ENCODE data around the gene CBX2. TPM values are rescaled to one million over a fixed set of nuclear protein-coding genes. Genes with fewer than 3 reads are reported as not detected.
A peak's percentile ranks its signal among the peaks of the same experiment; 100 is the strongest.

The CBX2 gene
- total RNA-seq, 1 donor = 0.86 TPM

- no peak for DNase-seq (ENCODE audit: low read depth)
- no peak overlapping the region for H3K4me3 ChIP-seq (ENCODE audit: low read depth, low read length)
- no peak for TF ChIP-seq CTCF (IDR thresholded peaks at IDR 0.05; ENCODE audit: insufficient read depth, low read depth, low read length)
Measured at GRCh38 chr17:79835470-79835899, 57.5 kb downstream of the CBX2 start.

GRCh38 chr17:79835953-79836509 lies 58.1 kb downstream of the CBX2 start:
- no peak for DNase-seq (ENCODE audit: low read depth)
- TF ChIP-seq CTCF (IDR thresholded peaks at IDR 0.05; ENCODE audit: insufficient read depth, low read depth, low read length) = no peak
- H3K4me3 ChIP-seq (ENCODE audit: low read depth, low read length) = peak overlapping the region; percentile 85

GRCh38 chr17:79836510-79836971 lies 58.6 kb downstream of the CBX2 start:
- peak; percentile 68 for DNase-seq (ENCODE audit: low read depth)
- no peak for TF ChIP-seq CTCF (IDR thresholded peaks at IDR 0.05; ENCODE audit: insufficient read depth, low read depth, low read length)
- H3K4me3 ChIP-seq (ENCODE audit: low read depth, low read length) = peak overlapping the region; percentile 85

GRCh38 chr17:79836972-79837887 lies 59.3 kb downstream of the CBX2 start:
- DNase-seq (ENCODE audit: low read depth) = peak; percentile 86
- TF ChIP-seq CTCF (IDR thresholded peaks at IDR 0.05; ENCODE audit: insufficient read depth, low read depth, low read length) = peak; percentile 9
- peak overlapping the region; percentile 85 for H3K4me3 ChIP-seq (ENCODE audit: low read depth, low read length)

Other genes with a start within 250 kb of the CBX2 start
- not detected in 2 replicates for gene RBFOX3, start 167.1 kb upstream of the CBX2 start, total RNA-seq
- not detected in 2 replicates for gene ENPP7, start 47.2 kb upstream of the CBX2 start, total RNA-seq
- 3.2 and 4.7 TPM in 2 replicates for gene CBX8, start 18.9 kb downstream of the CBX2 start, total RNA-seq
- 13.0 and 19.0 TPM in 2 replicates for gene CBX4, start 61.3 kb downstream of the CBX2 start, total RNA-seq